COR-L47 (cell line): ENCODE results near the gene DBR1.

Experiments used
- DNase-seq: peaks from one replicate; lab custom pipeline; 2025; lab: John Stamatoyannopoulos, UW

DBR1 gene, protein sequence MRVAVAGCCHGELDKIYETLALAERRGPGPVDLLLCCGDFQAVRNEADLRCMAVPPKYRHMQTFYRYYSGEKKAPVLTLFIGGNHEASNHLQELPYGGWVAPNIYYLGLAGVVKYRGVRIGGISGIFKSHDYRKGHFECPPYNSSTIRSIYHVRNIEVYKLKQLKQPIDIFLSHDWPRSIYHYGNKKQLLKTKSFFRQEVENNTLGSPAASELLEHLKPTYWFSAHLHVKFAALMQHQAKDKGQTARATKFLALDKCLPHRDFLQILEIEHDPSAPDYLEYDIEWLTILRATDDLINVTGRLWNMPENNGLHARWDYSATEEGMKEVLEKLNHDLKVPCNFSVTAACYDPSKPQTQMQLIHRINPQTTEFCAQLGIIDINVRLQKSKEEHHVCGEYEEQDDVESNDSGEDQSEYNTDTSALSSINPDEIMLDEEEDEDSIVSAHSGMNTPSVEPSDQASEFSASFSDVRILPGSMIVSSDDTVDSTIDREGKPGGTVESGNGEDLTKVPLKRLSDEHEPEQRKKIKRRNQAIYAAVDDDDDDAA

DNA sequence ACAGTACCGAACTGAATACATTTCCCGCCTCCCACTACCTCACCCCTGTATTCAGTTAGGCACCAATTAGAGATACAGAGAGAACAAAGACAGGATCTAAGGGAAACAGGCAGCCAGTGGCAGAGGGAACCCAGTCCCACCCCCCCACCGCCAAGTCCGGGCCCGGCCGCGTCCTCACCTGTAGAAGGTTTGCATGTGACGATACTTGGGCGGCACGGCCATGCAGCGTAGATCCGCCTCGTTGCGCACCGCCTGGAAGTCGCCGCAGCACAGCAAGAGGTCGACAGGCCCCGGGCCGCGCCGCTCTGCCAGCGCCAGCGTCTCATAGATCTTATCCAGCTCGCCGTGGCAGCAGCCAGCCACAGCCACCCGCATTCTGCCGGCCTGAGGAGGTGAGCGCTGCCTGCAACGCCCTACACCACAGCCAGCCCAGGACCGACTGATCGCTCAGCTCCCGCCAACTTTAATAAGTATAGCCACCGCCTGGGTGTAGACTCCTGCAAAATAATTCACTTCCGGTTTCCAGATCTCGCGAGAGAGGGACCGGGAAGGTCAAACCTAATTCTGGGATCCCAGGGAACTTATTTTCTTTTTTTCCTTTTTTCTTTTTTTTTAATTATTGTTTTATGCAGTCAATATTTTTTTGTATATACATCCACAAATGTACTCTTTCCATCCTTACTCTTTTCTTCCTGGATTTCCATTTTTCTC lies at the start of gene DBR1:
DBR1 (minus strand) TSS at position 501 of the 711 bp plus-strand sequence; CDS start at position 375, 126 bp downstream.
- DNase-seq: peak; percentile 93

DNA sequence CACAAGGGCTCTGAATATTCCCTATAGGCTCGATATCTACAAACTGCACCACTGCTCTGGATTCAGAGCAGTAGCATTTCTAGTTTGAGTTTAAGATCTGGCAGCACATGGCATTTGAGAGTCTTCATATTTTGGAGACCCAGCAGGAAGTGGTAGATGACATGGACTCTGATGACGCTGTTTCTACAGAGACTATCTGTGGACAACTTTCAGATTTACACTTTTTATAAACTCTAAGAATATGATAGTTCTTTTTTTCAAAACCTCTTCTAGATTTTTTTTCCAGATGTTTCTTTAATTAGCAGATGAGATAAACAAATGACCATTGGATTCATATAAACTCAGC lies 48.2 kb upstream of the DBR1 start:
- DNase-seq: no peak

DNA sequence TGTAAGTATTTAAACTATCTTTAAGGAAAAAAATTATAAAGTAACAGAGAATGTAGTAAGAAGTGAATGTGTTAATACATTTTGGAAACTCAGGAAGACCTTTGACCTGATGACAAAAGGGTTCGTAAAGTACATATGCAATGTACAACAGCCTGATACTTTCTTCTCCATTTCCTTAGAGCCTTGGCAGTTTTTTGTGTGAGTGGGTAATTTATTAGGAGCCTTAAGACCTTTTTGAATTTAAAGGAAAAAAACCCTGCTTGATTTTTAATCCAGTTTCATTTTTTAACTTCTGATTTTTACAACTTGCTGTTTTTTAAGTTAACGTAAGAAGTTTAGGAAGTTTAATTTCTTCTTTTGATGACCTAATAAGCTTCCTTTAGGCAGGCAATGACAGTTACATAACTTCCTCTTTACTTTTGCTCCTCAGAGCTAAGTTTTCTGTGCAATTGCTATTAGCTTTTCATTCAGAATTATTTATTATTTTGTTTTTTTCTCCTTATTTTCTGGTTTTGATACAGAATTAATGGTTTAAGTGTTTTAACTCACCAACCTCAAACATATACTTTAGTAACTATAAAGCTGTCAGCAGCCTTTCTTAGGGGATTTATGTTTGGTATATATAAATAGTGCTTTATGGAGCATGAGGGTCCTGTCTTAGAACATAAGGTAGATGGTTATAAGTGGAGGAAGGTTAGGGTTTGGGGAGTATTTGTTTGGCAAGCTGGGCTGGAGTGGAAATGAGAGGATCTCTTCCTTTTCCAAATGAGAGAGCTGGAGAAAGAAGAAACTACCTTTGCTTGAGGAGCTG lies 47.6 kb upstream of the DBR1 start:
- no peak for DNase-seq

DNA sequence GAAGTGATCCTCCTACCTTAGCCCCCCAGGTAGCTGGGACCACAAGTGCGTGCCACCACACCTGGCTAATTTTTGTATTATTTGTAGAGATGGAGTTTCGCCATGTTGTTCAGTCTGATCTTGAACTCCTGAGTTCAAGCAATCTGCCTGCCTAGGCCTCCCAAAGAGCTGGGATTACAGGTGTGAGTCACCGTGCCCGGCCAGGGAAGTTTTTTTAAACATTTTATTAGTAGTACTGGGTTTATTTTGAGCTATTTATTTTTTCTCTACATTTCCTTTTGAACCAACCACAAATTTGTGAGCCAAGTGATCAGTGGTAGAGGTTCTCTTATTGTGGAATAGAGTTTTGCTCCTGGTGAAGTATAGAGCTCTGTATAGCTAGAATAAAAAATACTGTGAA lies 46.1 kb upstream of the DBR1 start:
- DNase-seq: no peak

DNA sequence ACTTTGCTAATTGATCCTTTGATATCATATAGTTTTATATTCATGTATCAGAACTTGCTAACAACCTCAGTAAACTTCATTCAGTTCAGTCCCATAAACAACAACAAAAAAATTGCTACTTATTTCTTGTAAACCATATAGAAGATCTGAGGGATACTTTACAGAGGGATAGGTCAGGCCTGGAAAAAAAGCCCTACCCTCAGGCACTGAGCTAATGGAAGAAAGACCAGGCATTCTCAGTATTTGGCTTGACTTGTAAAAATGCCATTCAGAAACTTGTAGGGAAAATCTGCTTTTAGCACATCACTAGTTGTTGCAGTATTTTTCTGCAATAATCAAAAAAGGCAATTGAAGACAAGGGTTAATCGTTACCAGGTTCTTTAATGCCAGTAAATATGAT lies 45.5 kb upstream of the DBR1 start:
- no peak for DNase-seq

DNA sequence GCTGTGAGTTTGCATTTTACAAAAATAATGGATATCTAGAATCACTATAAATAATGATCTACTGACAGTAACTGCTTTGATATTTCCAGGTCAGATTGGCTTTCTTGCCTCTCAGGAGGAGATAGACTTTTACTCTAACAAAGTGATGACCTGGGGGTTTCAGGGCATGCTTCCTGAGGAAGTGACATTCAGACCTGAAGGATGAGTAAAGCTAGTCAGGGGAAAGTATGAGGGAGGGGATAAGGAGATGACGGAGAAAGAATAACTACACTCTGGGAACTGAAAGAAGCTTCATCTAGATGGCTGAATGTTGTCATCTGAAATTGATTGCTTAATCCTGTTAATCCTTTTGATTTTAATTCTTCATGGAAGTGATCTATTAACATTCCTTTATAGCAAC lies 44.5 kb upstream of the DBR1 start:
- no peak for DNase-seq

DNA sequence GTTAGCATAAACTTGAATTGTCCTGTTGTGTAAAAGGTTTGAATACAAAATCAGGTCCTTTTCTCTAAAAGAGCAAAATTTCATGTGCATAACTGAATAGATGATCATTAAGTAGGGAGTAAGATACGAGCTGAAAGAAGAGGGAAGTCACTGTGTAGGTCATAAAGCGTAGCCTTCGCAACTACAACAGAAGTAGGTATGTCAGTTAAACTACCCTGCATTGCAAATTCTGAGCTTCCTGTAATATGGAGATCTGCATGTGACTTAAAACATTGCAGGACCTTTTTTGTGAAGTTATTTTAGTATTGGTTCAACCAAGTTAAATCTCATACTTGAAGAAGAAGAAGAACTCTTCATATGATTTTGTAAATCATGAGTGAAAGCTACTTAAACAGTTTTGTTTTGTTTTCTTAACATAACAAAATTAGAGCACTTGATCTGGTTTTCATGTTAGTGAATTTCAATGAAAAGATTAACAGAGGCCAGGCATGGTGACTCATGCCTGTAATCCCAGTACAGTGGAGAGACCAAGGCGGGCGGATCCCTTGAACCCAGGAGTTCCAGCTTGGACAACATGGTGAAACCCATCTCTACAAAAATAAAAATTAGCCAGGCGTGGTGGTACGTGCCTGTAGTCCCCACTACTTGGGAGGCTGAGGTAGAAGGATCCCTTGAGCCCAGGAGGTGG lies 38.8 kb upstream of the DBR1 start:
- DNase-seq: no peak

DNA sequence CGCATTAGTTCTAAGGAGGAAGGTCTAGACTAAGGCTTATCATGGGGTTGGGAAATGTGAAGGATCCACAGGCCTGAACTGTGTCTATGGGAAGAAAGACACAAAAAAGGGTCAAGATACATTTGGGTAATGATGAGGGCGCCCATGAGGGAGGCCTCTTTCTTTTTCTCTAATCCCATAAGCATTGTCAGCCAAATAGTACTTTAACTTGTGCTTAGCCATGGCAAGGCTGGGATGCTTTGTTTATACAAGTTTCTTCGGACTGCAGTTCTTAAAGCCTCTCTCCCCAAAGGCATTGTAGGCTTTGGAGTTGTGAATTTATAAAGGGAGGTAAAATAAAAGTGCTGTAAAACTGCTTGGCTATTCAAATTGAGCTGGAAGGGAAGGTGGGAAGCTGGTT lies 35.8 kb upstream of the DBR1 start:
- no peak for DNase-seq

DNA sequence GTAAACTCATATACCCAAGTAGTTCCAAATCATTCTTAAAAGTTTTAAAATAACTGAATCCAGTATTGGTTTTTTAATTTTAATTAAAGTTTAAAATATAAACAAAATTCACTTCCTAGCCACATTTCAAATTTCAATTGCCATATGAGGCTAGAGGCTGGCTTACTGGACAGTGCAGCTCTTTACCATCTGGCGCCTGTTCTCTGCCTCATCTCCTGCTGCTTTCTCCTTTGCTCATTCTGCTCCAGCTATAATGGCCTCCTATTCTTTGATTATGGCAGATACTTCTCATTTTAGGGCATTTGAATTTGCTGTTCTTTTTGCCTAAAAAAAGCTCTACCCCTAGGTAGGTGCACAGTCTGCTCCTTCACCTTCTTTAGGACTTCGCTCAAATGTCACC lies 31.5 kb upstream of the DBR1 start:
- no peak for DNase-seq

DNA sequence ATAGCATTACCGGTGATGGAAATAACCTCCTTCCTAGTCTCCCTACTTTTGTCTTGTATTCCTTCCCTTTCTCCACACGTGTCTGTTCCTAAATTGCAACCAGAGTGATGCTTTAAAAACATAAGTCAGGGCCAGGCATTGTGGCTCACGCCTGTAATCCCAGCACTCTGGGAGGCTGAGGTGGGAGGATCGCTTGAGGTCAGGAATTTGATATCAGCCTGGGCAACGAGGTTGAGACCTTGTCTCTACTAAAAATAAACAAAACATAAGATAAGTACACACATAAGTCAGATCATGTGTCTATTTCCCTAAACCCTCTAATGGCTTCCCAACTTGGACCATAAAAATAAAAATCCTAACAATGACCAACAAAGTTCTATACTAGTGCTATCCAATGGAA lies 30.8 kb upstream of the DBR1 start:
- DNase-seq: no peak

DNA sequence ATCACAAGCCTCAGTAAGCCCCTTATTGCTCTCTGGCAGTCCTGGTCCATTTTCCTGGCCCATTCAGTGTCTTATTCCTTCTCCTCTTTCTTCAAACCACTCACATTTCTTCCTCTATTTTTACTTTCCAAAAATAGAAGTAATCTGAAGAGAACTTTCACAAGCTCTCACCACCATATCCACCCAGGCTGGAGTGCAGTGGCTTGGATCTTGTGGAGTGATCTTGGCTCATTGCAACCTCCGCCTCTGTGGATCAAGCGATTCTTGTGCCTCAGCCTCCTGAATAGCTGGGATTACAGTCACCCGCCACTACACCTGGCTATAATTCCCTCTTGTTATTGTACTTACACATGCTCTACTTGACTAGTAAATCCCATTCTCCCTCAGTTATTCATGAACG lies 29.2 kb upstream of the DBR1 start:
- DNase-seq: no peak

DNA sequence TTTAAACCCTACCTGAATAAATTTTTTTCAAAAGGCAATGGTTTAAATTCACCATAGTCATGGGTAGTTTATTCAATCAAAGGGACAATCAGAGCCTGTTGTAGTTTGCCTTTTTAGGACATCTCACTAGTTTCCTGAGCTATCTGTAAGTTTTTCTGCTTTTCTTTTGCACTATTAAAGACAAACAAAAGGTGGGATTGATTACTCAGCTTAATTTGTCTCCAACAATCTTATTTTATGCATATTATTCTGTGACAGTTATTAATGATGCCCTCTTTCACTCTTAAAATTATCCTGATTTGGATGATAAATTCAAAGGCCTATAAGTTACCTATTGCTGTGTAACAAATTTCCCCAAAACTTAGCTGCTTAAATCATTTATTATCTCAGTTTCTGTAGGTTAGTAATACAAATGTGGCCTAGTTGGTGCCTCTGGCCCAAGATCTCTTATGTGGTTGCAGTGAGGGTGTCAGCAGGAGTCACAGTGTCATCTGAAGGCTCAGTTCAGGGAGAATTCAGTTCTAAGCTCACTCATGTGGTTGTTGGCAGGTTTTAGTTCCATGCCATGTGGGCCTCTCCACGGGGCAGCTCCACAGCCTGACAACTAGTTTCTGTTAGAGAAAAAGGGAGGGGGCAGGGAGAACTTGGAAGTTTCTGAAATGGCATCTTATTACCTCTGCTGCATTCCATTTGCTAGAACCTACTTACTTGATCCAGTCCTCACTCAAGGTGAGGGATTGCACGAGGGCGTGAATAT lies 28.4 kb upstream of the DBR1 start:
- no peak for DNase-seq

DNA sequence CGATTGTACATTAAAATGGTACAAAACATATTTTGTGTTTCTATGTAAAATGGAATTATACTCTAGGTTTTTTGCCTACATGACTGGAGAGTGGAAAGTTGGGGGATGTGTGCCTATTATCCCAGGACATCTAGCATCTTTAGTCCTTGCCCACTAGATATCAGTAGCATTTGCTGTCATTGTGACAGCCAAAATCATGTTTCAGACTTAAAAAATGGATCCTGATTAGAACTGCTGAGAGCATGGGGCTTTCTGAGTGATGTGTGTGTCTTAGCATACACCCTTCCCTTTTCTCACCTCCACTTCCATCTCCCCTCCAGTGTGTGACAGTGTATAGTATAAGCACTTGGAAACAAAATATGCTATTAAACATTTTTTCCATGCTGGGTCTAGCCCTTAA lies 25.7 kb upstream of the DBR1 start:
- no peak for DNase-seq

DNA sequence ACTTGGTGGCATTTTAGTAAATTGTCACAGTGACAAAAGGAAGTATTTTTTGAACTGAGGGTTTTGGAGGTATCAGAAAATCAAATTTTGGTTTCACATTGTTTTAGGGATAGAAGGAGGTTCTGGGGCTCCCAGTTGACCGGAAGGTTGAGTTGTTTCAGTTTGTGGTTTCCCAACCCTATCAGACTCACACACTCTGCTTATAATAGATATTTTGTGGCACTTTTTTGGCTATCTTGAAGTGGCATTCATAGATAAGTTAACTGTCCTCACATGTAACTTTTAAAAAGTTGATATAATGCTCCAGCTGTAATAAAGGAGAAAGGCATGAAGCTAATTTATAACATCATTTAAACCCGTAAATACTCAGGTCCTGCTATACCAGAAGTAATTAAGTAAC lies 25.1 kb upstream of the DBR1 start:
- DNase-seq: no peak

DNA sequence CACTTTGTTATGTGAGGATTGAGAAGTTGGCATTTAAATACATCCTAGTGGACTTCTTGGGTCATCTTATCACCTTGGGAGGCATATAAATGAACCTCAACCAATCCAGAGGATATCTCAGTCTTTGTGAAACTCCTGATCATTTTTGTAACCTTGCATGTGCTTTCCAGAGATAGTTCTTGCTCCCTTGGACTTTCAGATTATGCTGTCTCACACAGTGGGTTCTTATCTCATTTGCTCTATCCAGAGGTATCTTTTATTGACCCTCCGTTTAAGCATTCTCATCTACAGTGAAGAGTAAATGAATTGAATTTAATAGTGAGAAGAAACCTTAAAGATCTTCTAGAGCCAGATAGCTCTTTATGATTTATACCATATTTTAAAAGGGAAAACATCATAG lies 22.8 kb upstream of the DBR1 start:
- no peak for DNase-seq

DNA sequence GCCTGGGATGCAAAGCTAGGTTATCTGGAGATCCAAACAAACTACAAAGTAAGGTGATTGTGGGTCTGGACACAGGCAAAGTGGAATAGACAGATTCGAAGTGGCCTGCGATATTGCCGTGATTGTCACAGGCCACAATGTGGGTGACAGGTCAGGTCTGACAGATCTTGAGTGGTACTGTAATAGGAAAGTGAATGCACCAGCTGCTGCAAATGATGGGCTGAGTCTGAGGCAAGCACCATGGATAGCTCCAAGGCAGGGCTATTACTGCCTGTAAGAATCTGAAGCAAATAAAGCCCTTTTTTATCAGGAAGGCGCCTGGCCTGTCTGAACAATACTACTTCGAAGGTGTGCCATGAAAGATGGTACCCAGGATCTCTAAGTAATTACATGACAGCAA lies 22.3 kb upstream of the DBR1 start:
- DNase-seq: no peak

DNA sequence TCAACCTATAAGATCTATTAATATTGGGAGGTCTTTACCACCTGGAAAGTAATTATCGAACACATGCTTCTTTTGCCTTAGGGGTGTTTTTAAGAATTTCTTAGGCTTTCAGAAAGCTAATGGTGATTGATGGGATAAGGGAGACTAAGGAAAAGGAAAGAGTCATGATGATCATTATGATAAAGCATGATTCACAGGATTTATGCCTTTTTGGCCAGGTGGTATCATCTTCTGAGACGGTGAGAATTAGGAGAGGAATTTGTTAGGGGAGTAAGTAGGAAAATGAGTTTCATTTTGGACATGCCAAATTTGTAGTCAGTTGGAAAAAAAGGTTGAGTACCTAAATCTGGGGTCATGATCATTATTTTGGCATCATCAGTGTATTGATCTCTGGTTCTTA lies 21.3 kb upstream of the DBR1 start:
- DNase-seq: no peak

DNA sequence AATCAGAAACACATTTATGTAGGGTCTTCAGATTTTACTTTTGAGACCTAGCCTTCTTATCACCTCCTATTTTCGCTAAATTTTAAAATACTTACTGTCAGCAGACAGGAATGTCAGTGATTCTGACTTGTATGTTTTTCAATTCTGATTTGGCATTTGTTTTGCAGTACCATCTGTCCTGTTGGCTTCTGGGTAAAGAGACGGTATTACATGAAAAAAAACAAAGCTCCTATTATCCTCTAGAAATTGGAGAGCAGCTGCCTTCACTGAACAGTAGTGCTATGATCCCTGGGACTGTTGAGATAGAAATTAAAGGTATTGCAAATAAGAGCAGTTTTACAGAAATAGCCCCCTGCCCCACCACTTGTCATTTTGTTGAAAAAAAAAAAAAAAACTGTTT lies 20.8 kb upstream of the DBR1 start:
- no peak for DNase-seq

DNA sequence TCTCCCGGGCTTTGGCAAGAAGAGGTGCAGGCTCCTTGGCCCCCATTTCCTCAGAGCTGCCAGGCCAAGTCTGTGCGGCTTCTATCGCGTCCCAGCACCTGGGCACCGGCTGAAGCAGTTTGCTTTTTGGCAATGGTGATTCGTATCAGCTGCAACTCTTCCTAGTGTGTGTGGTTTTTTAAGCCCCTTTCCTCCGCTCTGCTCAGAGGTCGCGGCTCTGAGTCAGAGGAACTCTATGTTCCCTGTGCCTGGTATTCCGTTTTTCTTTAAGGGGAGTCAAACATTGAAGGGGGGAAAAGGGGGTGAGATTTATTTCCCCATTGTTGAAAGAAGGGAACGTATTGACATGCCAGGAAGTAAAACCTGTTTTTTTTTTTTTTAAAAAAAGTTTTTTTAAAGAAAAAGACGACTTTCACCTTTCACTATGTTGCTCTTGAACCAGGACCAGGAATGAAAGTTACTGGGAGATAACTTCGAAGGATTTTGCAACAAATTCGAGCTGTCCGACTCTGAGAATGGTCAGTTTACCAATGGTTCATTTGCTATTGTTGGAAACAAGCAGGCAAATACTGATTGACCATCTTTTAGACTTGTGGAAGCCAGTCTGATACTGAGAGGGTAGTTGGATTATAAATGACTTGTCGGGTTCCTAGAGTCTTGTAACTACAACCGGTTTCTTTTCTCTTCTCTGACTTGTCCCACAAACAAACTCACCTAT lies 13.5 kb upstream of the DBR1 start:
- no peak for DNase-seq

DNA sequence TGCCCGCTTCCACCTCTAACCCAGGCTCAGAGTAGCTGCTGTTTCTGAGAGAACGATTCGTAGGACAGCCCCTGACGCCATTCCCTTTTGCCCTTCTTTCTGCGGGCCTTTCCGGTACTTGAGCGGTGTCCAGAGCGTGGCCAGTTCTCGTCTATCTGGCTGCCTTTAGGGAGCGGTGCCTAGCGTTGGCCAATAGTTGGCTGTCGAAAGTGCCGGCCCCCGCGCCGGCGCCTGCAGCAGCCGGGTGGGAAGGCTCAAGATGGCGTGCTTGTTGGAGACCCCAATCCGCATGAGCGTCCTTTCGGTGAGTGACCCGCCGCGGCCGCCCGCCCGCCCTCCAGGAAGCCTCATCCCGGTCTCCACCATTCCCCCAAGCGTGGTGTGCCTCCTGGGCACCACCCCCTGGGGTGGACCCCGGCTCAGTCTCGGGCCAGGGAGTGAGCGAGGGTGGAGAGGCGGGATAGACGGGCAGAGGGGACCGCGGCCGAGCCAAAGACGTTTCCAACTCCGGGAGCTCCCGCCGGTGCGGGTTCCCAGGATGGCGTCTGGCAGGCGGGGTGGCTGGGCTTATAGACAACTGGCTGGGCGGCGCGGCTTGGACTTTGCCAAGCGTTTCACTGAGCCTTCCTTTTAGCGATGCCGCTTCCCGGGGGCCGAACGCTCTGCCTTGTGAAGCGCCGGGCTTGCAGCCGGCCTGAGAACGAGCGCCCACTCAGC lies 12.7 kb upstream of the DBR1 start, which contains the start of gene ARMC8:
ARMC8 (plus strand) TSS at position 6 of the 717 bp plus-strand sequence; CDS start at position 260, 254 bp downstream.
- DNase-seq: peak; percentile 64
